A549 (cell line): ENCODE measurements around the gene GALNT14. TPM values are rescaled to one million over a fixed set of nuclear protein-coding genes. Genes with fewer than 3 reads are reported as not detected.

Experiments used
- ATAC-seq, 2 experiments: fragments of 200-7000 bp in 1 of 2; fragments of >200 bp in 1 of 2; cut with Nextera tagmentation in 1 of 2; cut with Tn5 transposase in 1 of 2; 3 replicates each; pipeline versions ENCODE4 v1.8.0 to v1.9.1; 2018 to 2020; ENCODE audit warnings: mild to moderate bottlenecking in 1 of 2, moderate library complexity in 1 of 2
- CTCF ChIA-PET: fragments of 300-600 bp; sonication (Branson Sonifier 250); formaldehyde crosslinking; extraction: SDS; loops from one replicate; lab custom pipeline; 2021; ENCODE audit warnings: antibody characterized with exemption, inconsistent platforms; lab: Yijun Ruan, JAX
- POLR2A ChIA-PET: fragments of 350-600 bp; formaldehyde crosslinking; extraction: SDS; loops from one replicate; lab custom pipeline; 2021; ENCODE audit warnings: antibody characterized with exemption, inconsistent platforms; lab: Yijun Ruan, JAX
- DNase-seq, 2 experiments: peaks; one replicate each; pipeline versions ENCODE4 v3.0.0 to v3.0.0-alpha.2; 2011 to 2016; ENCODE audit warnings: low read depth in 1 of 2, low spot score in 1 of 2
- FAIRE-seq: peaks from 2 replicates; lab custom pipeline; 2011; peaks lifted over from hg19 to GRCh38; lab: Jason Lieb, UNC
- H3K27ac ChIP-seq, 2 experiments: fragments of >200 bp; sonication (Bioruptor Twin); formaldehyde crosslinking; 3 replicates each; pipeline ENCODE4 v1.5.1; 2016 to 2017
- H3K4me1 ChIP-seq: fragments of >200 bp; sonication (Bioruptor Twin); formaldehyde crosslinking; 3 replicates; pipeline ENCODE4 v1.6.1; 2016
- H3K4me2 ChIP-seq: fragments of >200 bp; sonication (Bioruptor Twin); formaldehyde crosslinking; 3 replicates; pipeline ENCODE4 v1.6.1; 2016
- H3K4me3 ChIP-seq: fragments of >200 bp; sonication (Bioruptor Twin); formaldehyde crosslinking; 3 replicates; pipeline ENCODE4 v1.5.1; 2016
- H3K9me3 ChIP-seq: fragments of >200 bp; sonication (Bioruptor Twin); formaldehyde crosslinking; 3 replicates; pipeline ENCODE4 v1.6.1; 2016
- BHLHE40 ChIP-seq: IDR thresholded peaks from 2 replicates; pipeline ENCODE4 v1.6.1; 2012; ENCODE audit warnings: low read depth, low read length, inconsistent platforms
- CBX2 ChIP-seq: fragments of 200-600 bp; sonication (generic); IDR thresholded peaks from 2 replicates; pipeline ENCODE4 v1.6.1; 2016; ENCODE audit warnings: low read depth, mild to moderate bottlenecking, borderline replicate concordance
- CHD2 ChIP-seq: fragments of 150-350 bp; IDR thresholded peaks from 2 replicates; pipeline ENCODE4 v1.6.1; 2014; ENCODE audit warnings: low read length; ENCODE audit not compliant: partially characterized antibody
- E2F6 ChIP-seq: IDR thresholded peaks from 2 replicates; pipeline ENCODE4 v1.6.1; 2012; ENCODE audit warnings: low read depth, borderline replicate concordance
- EHMT2 ChIP-seq: fragments of 200-600 bp; sonication (generic); IDR thresholded peaks from 2 replicates; pipeline ENCODE4 v1.6.1; 2016; ENCODE audit warnings: antibody characterized with exemption, low read depth, mild to moderate bottlenecking, moderate library complexity
- EP300 ChIP-seq, 2 experiments: fragments of >200 bp; sonication (Bioruptor Twin); formaldehyde crosslinking; IDR thresholded peaks; 2 replicates in 1 of 2; 3 replicates in 1 of 2; pipeline ENCODE4 v1.6.1; 2016 to 2017
- ESRRA ChIP-seq: fragments of 150-350 bp; IDR thresholded peaks from 2 replicates; pipeline ENCODE4 v1.6.1; 2014; ENCODE audit warnings: mild to moderate bottlenecking, low read length, borderline replicate concordance
- GATA3 ChIP-seq: IDR thresholded peaks from 2 replicates; pipeline ENCODE4 v1.6.1; 2012; ENCODE audit warnings: borderline replicate concordance
- HES2 ChIP-seq: fragments of >200 bp; sonication (Bioruptor Twin); formaldehyde crosslinking; IDR thresholded peaks from 2 replicates; pipeline ENCODE4 v1.6.1; 2016
- HOXB13 ChIP-seq: fragments of 250-450 bp; sonication (Bioruptor Pico); IDR thresholded peaks from 2 replicates; pipeline ENCODE4 v1.5.0; 2020; ENCODE audit warnings: low read depth, mild to moderate bottlenecking, moderate library complexity
- JUNB ChIP-seq: fragments of >200 bp; sonication (Bioruptor Twin); formaldehyde crosslinking; IDR thresholded peaks from 2 replicates; pipeline ENCODE4 v1.6.1; 2016
- MAFK ChIP-seq: fragments of 450-650 bp; IDR thresholded peaks from 2 replicates; pipeline ENCODE4 v1.6.1; 2014; ENCODE audit not compliant: partially characterized antibody
- MYC ChIP-seq: IDR thresholded peaks from 2 replicates; pipeline ENCODE4 v1.6.1; 2012; ENCODE audit warnings: mild to moderate bottlenecking, inconsistent platforms, low read length, improper control_type of control experiment, borderline replicate concordance
- REST ChIP-seq: fragments of 200-600 bp; sonication (generic); IDR thresholded peaks from 2 replicates; pipeline ENCODE4 v1.6.1; 2016; ENCODE audit warnings: antibody characterized with exemption, mild to moderate bottlenecking, moderate library complexity
- RNF2 ChIP-seq: fragments of 200-600 bp; sonication (generic); IDR thresholded peaks from 2 replicates; pipeline ENCODE4 v1.6.1; 2016; ENCODE audit warnings: low read depth, mild to moderate bottlenecking, antibody characterized with exemption, moderate library complexity, borderline replicate concordance
- SREBF2 ChIP-seq: fragments of 450-650 bp; IDR thresholded peaks from 2 replicates; pipeline ENCODE4 v1.6.1; 2014; ENCODE audit warnings: mild to moderate bottlenecking, moderate library complexity
- USF2 ChIP-seq: fragments of 450-650 bp; IDR thresholded peaks from 2 replicates; pipeline ENCODE4 v1.6.1; 2014; ENCODE audit warnings: antibody characterized with exemption
- ZC3H11A ChIP-seq: fragments of 450-650 bp; IDR thresholded peaks from 2 replicates; pipeline ENCODE4 v1.6.1; 2014; ENCODE audit warnings: antibody characterized with exemption, mild to moderate bottlenecking
- ZNF302 ChIP-seq: fragments of 250-450 bp; sonication (Bioruptor Pico); IDR thresholded peaks from 2 replicates; pipeline ENCODE4 v1.9.0; 2021; ENCODE audit warnings: inconsistent platforms, mild to moderate bottlenecking, moderate library complexity
- WGBS: methylation state at CpG from one replicate; pipeline ENCODE4 v1.1.6; 2017; ENCODE audit errors: missing lambda C conversion rate; 5-methylcytosine and 5-hydroxymethylcytosine counted together
- polyA plus RNA-seq, 4 experiments: library from polyadenylated mRNA; depleted of rRNA in 3 of 4; stranded (reverse); fragments of >200 nt; fragmentation: RNase III in 1 of 4; extraction: RNeasy Plus Mini Kit Qiagen cat#74134 plus additional on column Dnase treatment in 1 of 4; gene quantifications; 2 replicates in 3 of 4; 3 replicates in 1 of 4; pipeline ENCODE4 v1.2.3, GENCODE V29; 2011 to 2017

GALNT14 gene
- polyA plus RNA-seq, 2 of the 4 experiments (the other 2 are of a cell fraction), result 34.4 to 38.3 TPM

GRCh38 chr2:30897539-30897938, 240.7 kb downstream of the GALNT14 start:
- no peaks in the 10 kb centered on the region for H3K9me3 ChIP-seq
- H3K4me1 ChIP-seq, result no peaks in the 10 kb centered on the region
- H3K4me3 ChIP-seq, result no peak overlapping the region
- no peak overlapping the region for H3K4me2 ChIP-seq
- POLR2A ChIA-PET, result no interaction called here
- no peak for ATAC-seq
- WGBS, result 91% methylated on average over 13 of the region's 13 CpGs
- no peak for TF ChIP-seq ZNF302 (CRISPR knock-in tag)
- TF ChIP-seq MAFK, result no peak
- no peak for TF ChIP-seq JUNB
- TF ChIP-seq EP300 (IDR thresholded peaks at IDR 0.05), result no peak
- TF ChIP-seq HOXB13, result no peak
- TF ChIP-seq E2F6, result no peak
- TF ChIP-seq, all 56 proteins: peak for 0
- CTCF ChIA-PET, result interaction anchor here (1.1 to 2.0 kb wide), 3 partner anchors 241 to 436 kb away, joined by 3 to 5 read pairs (median 3); partner anchors contain the start of gene GALNT14
- no peak overlapping the region for H3K27ac ChIP-seq
- DNase-seq, result no peak
- no peak for FAIRE-seq

GRCh38 chr2:30894498-30895119, 243.6 kb downstream of the GALNT14 start:
- Histone ChIP-seq H3K27ac (no peak overlapping the region), H3K4me3 (no peak overlapping the region), H3K9me3 (no peaks in the 10 kb centered on the region), H3K4me2 (no peak overlapping the region), H3K4me1 (no peaks in the 10 kb centered on the region)
- POLR2A ChIA-PET, result no interaction called here
- TF ChIP-seq EHMT2 (no peak), HES2 (no peak), GATA3 (no peak), SREBF2 (no peak), CHD2 (no peak), ZC3H11A (no peak), ESRRA (no peak), REST (no peak), RNF2 (no peak), BHLHE40 (no peak), USF2 (no peak), CBX2 (no peak), E2F6 (no peak), MYC (no peak)
- DNase-seq (no peak), ATAC-seq (0 out of 6 replicates have a peak, but pooled peaks of 1 of the 2 experiments have one; percentile 34), FAIRE-seq (no peak)
- WGBS, result 57% methylated on average over 5 of the region's 5 CpGs
- CTCF ChIA-PET, result interaction anchor here (0.5 to 2.1 kb wide), 4 partner anchors 16 to 768 kb away, joined by 3 to 5 read pairs (median 3); no protein-coding TSS in a partner anchor
